ENCODE results near the gene CFAP300.

Gene CFAP300

GRCh38 chr11:102120437-102120973 lies 73.3 kb downstream of the CFAP300 start:
- no peak for DNase-seq

- no peak for DNase-seq
Measured at GRCh38 chr11:102121329-102121728, 74.1 kb downstream of the CFAP300 start.

All from hypothalamus (tissue), 51 donors.